Gastroesophageal sphincter (tissue), 4 donors: Measurements from ENCODE around the gene UBE2J2. TPM values are rescaled to one million over a fixed set of nuclear protein-coding genes. Genes with fewer than 3 reads are reported as not detected.

ENCODE experiments used
- ATAC-seq: fragments of 150-250 bp; one replicate; pipeline ENCODE4 v1.9.1; 2016; ENCODE audit warnings: mild to moderate bottlenecking, moderate library complexity
- H3K27ac ChIP-seq, 4 donors: fragments of 200-600 bp; sonication (generic) in 3 of 4; 1 replicate in 3 of 4; 2 replicates in 1 of 4; pipeline ENCODE4 v1.5.1; 2016 to 2019
- H3K27me3 ChIP-seq: fragments of 200-600 bp; sonication (generic); one replicate; pipeline ENCODE4 v1.5.1; 2019
- H3K36me3 ChIP-seq, 2 donors: fragments of 200-600 bp; sonication (generic); one replicate each; pipeline ENCODE4 v1.5.1; 2019; ENCODE audit warnings: control low read depth in 1 of 2
- H3K4me1 ChIP-seq, 3 donors: fragments of 200-600 bp; sonication (generic); 1 replicate in 2 of 3; 2 replicates in 1 of 3; pipeline ENCODE4 v1.5.1; 2016 to 2019; ENCODE audit warnings: control low read depth in 2 of 3
- H3K4me3 ChIP-seq, 2 donors: fragments of 200-600 bp; sonication (generic); one replicate each; pipeline ENCODE4 v1.5.1; 2019; ENCODE audit warnings: mild to moderate bottlenecking in 1 of 2, moderate library complexity in 1 of 2
- H3K9me3 ChIP-seq, 3 donors: fragments of 200-600 bp; sonication (generic); one replicate each; pipeline ENCODE4 v1.5.1; 2017 to 2019; ENCODE audit warnings: control low read depth in 2 of 3
- EP300 ChIP-seq: sonication (generic); formaldehyde crosslinking; IDR thresholded peaks from one replicate; pipeline ENCODE4 v1.6.1; 2017; ENCODE audit warnings: antibody characterized with exemption, mild to moderate bottlenecking
- POLR2A ChIP-seq, 2 donors: fragments of 450-650 bp; IDR thresholded peaks; one replicate each; pipeline ENCODE4 v1.6.1; 2017; ENCODE audit warnings: antibody characterized with exemption in 2 of 2, mild to moderate bottlenecking in 2 of 2, moderate library complexity in 1 of 2
- POLR2AphosphoS5 ChIP-seq: sonication (generic); formaldehyde crosslinking; IDR thresholded peaks from one replicate; pipeline ENCODE4 v1.6.1; 2017; ENCODE audit warnings: antibody characterized with exemption
- WGBS, 2 donors: methylation state at CpG; one replicate each; pipeline ENCODE4 v1.1.5; 2018; ENCODE audit warnings: low coverage in 1 of 2; 5-methylcytosine and 5-hydroxymethylcytosine counted together
- total RNA-seq, 4 donors: library from RNA; depleted of rRNA; stranded (reverse); fragments of >200 nt; gene quantifications; one replicate each; pipeline ENCODE4 v1.1.0, GENCODE V29; 2016
- TF ChIP-seq, protein P1 (sequence below), 4 experiments: fragments of 200-600 bp in 2 of 4; fragments of 450-650 bp in 2 of 4; sonication (generic) in 1 of 4; IDR thresholded peaks; one replicate each; pipeline ENCODE4 v1.5.1; 2017 to 2019; ENCODE audit warnings: antibody characterized with exemption in 4 of 4, mild to moderate bottlenecking in 2 of 4, moderate library complexity in 2 of 4

Gene UBE2J2
- total RNA-seq, 4 donors from 2014 or later, result 28.1 to 47.0 (median 37.9) TPM

DNA sequence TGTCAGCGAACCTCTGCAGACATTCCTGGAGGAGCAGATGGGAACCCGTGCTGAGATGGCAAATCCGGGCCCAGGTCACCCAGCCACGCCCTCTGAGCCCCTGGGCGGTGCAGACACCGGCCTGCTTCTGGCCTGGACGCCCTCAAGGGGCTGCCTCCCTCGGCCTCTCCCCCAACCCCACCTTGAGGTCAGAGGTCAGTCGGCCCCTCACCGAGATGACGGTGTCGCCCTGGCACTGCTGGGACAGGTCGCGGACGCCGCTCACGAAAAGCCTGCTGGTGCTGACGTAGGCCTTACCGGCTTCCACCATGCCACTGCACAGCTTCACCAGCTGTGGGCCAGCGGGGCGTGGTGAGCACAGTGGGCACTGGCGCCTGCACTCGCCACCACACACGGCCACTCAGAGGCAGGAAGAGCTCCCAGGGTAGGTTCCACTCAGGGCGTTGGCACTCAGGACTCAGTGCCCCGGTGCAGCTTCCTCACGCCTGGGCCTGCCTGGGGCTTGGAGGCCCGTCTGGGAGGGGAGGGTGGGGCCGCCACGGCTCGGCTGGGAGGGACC lies 29.4 kb upstream of the UBE2J2 start:
- Histone ChIP-seq H3K4me3 (no peak overlapping the region), H3K27ac (peak overlapping the region in 3 of 4 donors; percentile 79 to 89 (median 84)), H3K4me1 (peaks cover 2 to 47% (median 37%) of the 10 kb centered on the region in 3 donors), H3K9me3 (no peaks in the 10 kb centered on the region), H3K27me3 (no peaks in the 10 kb centered on the region), H3K36me3 (peaks cover 0 to 26% of the 10 kb centered on the region in 2 donors)
- no peak for ATAC-seq
- no CpG with 5 or more reads among the region's 31 CpGs for WGBS, 2 donors
- TF ChIP-seq, protein P1, sequence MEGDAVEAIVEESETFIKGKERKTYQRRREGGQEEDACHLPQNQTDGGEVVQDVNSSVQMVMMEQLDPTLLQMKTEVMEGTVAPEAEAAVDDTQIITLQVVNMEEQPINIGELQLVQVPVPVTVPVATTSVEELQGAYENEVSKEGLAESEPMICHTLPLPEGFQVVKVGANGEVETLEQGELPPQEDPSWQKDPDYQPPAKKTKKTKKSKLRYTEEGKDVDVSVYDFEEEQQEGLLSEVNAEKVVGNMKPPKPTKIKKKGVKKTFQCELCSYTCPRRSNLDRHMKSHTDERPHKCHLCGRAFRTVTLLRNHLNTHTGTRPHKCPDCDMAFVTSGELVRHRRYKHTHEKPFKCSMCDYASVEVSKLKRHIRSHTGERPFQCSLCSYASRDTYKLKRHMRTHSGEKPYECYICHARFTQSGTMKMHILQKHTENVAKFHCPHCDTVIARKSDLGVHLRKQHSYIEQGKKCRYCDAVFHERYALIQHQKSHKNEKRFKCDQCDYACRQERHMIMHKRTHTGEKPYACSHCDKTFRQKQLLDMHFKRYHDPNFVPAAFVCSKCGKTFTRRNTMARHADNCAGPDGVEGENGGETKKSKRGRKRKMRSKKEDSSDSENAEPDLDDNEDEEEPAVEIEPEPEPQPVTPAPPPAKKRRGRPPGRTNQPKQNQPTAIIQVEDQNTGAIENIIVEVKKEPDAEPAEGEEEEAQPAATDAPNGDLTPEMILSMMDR (IDR thresholded peaks at IDR 0.05), result no peak
- TF ChIP-seq POLR2A (IDR thresholded peaks at IDR 0.05) (no peak), EP300 (no peak), POLR2AphosphoS5 (no peak)

- no CpG with 5 or more reads among the region's 9 CpGs for WGBS, 2 donors
- no peak for TF ChIP-seq EP300
- TF ChIP-seq, protein P1 (IDR thresholded peaks at IDR 0.05), result peak in 3 of 4 experiments; percentile 14 to 53 (median 17)
- Histone ChIP-seq H3K27ac (no peak overlapping the region), H3K4me1 (peaks cover 2 to 42% (median 37%) of the 10 kb centered on the region in 3 donors), H3K27me3 (no peaks in the 10 kb centered on the region), H3K9me3 (no peaks in the 10 kb centered on the region), H3K36me3 (peaks cover 0 to 32% of the 10 kb centered on the region in 2 donors), H3K4me3 (no peak overlapping the region)
- ATAC-seq, result no peak
Measured at GRCh38 chr1:1302006-1302430, 28.4 kb upstream of the UBE2J2 start.

DNA sequence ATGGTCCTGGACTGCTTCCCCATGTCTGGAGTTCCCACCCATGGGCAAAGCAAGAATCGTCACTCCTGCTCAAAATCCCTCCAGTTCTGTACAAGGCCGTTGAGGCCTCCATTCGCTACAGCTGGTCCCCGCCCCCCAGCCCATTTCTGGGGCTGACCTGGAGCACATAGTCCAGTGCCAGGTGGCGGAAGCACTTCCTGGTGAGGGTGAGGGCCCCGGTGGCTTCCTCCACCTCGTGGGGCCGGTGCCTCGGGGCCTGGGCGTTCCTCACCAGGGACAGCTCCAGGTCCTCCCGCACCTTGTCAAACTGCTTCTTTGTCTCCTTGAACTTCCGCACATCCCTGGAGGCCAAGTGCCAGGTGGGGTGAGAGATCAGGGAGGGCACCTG lies 26.7 kb upstream of the UBE2J2 start:
- H3K9me3 ChIP-seq, result no peaks in the 10 kb centered on the region
- H3K4me3 ChIP-seq, result no peak overlapping the region
- no peak for ATAC-seq
- no peak overlapping the region for H3K27ac ChIP-seq
- H3K27me3 ChIP-seq, result no peaks in the 10 kb centered on the region
- 70% methylated on average over 2 of the region's 12 CpGs; no CpG with 5 or more reads in 1 of the 2 donors for WGBS, 2 donors
- peaks cover 0 to 25% (median 20%) of the 10 kb centered on the region in 3 donors for H3K4me1 ChIP-seq
- H3K36me3 ChIP-seq, result peaks cover 0 to 49% of the 10 kb centered on the region in 2 donors
- no peak for TF ChIP-seq POLR2A (IDR thresholded peaks at IDR 0.05)
- no peak for TF ChIP-seq EP300
- TF ChIP-seq, protein P1 (IDR thresholded peaks at IDR 0.05), result no peak
- TF ChIP-seq POLR2AphosphoS5, result no peak

- WGBS, 2 donors, result no CpG with 5 or more reads among the region's 22 CpGs
- TF ChIP-seq POLR2A (IDR thresholded peaks at IDR 0.05) (no peak), POLR2AphosphoS5 (no peak), EP300 (no peak)
- TF ChIP-seq, protein P1 (IDR thresholded peaks at IDR 0.05), result no peak
- Histone ChIP-seq H3K27me3 (no peaks in the 10 kb centered on the region), H3K27ac (no peak overlapping the region), H3K4me3 (no peak overlapping the region), H3K4me1 (peaks cover 0 to 20% (median 15%) of the 10 kb centered on the region in 3 donors), H3K9me3 (no peaks in the 10 kb centered on the region), H3K36me3 (peaks cover 0 to 54% of the 10 kb centered on the region in 2 donors)
- no peak for ATAC-seq
Measured at GRCh38 chr1:1299686-1300351, 26.2 kb upstream of the UBE2J2 start.
